ENCODE results near the gene TCF4. TPM values are rescaled to one million over a fixed set of nuclear protein-coding genes. Genes with fewer than 3 reads are reported as not detected.
A peak's percentile ranks its signal among the peaks of the same experiment; 100 is the strongest.

The TCF4 gene
- total RNA-seq, 1 experiment from 2014 or later, result 2.3 TPM

- no peak for DNase-seq (ENCODE audit: low read depth, low spot score)
- POLR2A ChIA-PET, result no interaction called here
- BruUV-seq (replicated peaks), result no TSS peak
- Histone ChIP-seq H3K36me3 (ENCODE audit: control insufficient read depth, insufficient read depth, low read length) (no peaks in the 10 kb centered on the region), H3K27ac (ENCODE audit: low read length) (no peak overlapping the region), H3K4me1 (ENCODE audit: control insufficient read depth, insufficient read depth, low read length) (no peaks in the 10 kb centered on the region), H3K27me3 (ENCODE audit: control insufficient read depth, insufficient read depth, low read length) (no peaks in the 10 kb centered on the region), H3K9me3 (ENCODE audit: control insufficient read depth, insufficient read depth, low read depth, low read length) (no peaks in the 10 kb centered on the region), H3K4me3 (ENCODE audit: low read depth in 2 of 2, low read length in 2 of 2) (no peak overlapping the region)
- intact Hi-C loops (cut with micrococcal nuclease; ENCODE audit: unreplicated experiment) (no loop called here), in situ Hi-C loops (cut with HindIII; ENCODE audit: low pct_unique_long_range_greater_than_20kb, low sequenced_read_pairs) (no loop called here)
- TF ChIP-seq CTCF (IDR thresholded peaks at IDR 0.05) (no peak), REST (IDR thresholded peaks at IDR 0.05; ENCODE audit: insufficient read depth in 1 of 2, low read depth in 2 of 2, low read length in 1 of 2) (no peak), TCF7L2 (IDR thresholded peaks at IDR 0.05; ENCODE audit: low read depth, low read length) (no peak), POLR2AphosphoS5 (IDR thresholded peaks at IDR 0.05; ENCODE audit: low read depth, low read length) (no peak), SIN3A (IDR thresholded peaks at IDR 0.05; ENCODE audit: borderline replicate concordance, insufficient read depth, low read depth, low read length) (no peak)
- CTCF ChIA-PET, result no interaction called here
- no peak for ATAC-seq
Measured at GRCh38 chr18:55510809-55511208, 77.2 kb downstream of the TCF4 start.

- TF ChIP-seq POLR2AphosphoS5 (IDR thresholded peaks at IDR 0.05; ENCODE audit: low read depth, low read length) (no peak), SIN3A (IDR thresholded peaks at IDR 0.05; ENCODE audit: borderline replicate concordance, insufficient read depth, low read depth, low read length) (no peak), TCF7L2 (IDR thresholded peaks at IDR 0.05; ENCODE audit: low read depth, low read length) (no peak), REST (IDR thresholded peaks at IDR 0.05; ENCODE audit: insufficient read depth in 1 of 2, low read depth in 2 of 2, low read length in 1 of 2) (no peak), CTCF (IDR thresholded peaks at IDR 0.05) (no peak)
- Histone ChIP-seq H3K4me3 (ENCODE audit: low read depth in 2 of 2, low read length in 2 of 2) (peak overlapping the region in 1 of 2 experiments; percentile 7; a peak in 1 of 4 replicates), H3K9me3 (ENCODE audit: control insufficient read depth, insufficient read depth, low read depth, low read length) (no peaks in the 10 kb centered on the region), H3K4me1 (ENCODE audit: control insufficient read depth, insufficient read depth, low read length) (no peaks in the 10 kb centered on the region), H3K36me3 (ENCODE audit: control insufficient read depth, insufficient read depth, low read length) (no peaks in the 10 kb centered on the region), H3K27ac (ENCODE audit: low read length) (no peak overlapping the region), H3K27me3 (ENCODE audit: control insufficient read depth, insufficient read depth, low read length) (no peaks in the 10 kb centered on the region)
- ATAC-seq (no peak), DNase-seq (ENCODE audit: low read depth, low spot score) (no peak)
- no TSS peak for BruUV-seq (replicated peaks)
- intact Hi-C loops (cut with micrococcal nuclease; ENCODE audit: unreplicated experiment) (no loop called here), in situ Hi-C loops (cut with HindIII; ENCODE audit: low pct_unique_long_range_greater_than_20kb, low sequenced_read_pairs) (no loop called here)
- ChIA-PET POLR2A (no interaction called here), CTCF (no interaction called here)
Measured at GRCh38 chr18:55509631-55510324, 78.2 kb downstream of the TCF4 start.

Data from Panc1 (cell line).